Stimulated activated CD8-positive, alpha-beta memory T cell treated with anti-CD3 and anti-CD28 coated beads, Interleukin-2, amount 100 ng/mL, for 1 hour (primary cell): Measurements from ENCODE around the gene BRME1.
A peak's percentile ranks its signal among the peaks of the same experiment; 100 is the strongest.

ENCODE experiments used
- DNase-seq, 2 donors: peaks; one replicate each; pipeline ENCODE4 v3.0.0-alpha.2; 2020; ENCODE audit warnings: low read depth in 2 of 2

The BRME1 gene

DNA sequence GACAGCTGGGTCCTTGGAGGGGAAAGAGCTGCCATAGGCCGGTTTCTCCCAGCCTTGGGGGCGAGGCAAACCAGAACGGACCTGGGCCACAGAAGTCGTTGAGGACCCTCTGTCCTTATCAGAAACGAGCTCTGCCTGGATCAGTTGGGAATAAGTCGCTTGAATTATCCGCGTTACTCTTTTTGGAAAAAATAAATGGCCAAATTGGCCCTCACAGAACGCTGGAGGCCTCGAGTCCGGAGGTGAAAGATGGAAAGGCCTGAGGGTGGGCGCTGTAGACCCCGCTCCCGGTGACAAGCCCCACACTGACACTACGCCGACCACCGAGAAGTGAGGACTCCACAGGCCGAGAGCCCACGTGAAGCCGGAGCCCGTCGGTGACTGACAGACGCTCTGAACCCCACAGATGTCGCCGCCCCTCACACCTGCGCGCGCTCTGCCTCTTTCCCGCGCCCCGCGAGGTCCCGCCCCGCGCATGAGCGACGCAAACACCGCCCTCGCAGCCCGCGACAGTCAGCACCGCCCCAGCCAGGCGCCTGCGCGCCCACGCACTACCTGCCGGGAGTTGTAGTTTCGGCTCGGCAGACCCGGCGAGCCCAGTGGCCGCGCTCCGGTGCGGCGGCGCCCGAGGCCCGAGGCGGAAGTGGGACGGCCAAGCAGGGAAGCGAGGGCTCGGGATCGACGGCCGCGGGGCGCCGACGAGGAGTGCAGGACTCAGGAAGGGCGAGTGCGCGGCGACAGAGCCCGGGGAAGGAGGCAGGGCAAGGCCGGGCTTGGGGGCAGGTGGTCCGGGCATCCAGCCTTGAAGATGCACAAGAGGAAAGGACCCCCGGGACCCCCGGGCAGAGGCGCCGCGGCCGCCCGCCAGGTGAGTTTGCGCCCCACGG, at the start of gene BRME1, which contains the start of gene CC2D1A:
BRME1 (minus strand) TSS at position 484 of the 887 bp plus-strand sequence. CDS start 1,225 bp downstream, outside the sequence.
CC2D1A (plus strand) TSS at position 568 of the 887 bp plus-strand sequence; CDS start at position 809, 241 bp downstream.
- peak; percentile 84 to 91 for DNase-seq

DNA sequence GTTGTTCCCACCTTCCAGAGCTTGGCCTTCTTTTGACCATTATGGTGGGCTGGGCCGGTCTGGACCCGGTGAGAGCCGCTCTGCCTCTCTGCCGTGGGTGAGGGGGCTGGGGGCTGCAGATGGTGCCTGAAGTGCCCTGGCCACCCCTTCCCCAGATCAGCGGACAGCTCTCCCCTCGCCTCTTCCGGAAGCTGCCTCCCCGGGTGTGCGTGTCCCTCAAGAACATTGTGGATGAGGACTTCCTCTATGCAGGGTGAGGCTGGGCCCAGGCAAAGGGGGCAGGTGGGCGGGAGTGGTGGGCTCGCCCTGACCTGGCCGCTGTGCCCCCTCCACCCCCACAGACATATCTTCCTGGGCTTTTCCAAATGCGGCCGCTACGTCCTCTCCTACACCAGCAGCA, 48.3 kb upstream of the BRME1 start:
- DNase-seq, result no peak

DNA sequence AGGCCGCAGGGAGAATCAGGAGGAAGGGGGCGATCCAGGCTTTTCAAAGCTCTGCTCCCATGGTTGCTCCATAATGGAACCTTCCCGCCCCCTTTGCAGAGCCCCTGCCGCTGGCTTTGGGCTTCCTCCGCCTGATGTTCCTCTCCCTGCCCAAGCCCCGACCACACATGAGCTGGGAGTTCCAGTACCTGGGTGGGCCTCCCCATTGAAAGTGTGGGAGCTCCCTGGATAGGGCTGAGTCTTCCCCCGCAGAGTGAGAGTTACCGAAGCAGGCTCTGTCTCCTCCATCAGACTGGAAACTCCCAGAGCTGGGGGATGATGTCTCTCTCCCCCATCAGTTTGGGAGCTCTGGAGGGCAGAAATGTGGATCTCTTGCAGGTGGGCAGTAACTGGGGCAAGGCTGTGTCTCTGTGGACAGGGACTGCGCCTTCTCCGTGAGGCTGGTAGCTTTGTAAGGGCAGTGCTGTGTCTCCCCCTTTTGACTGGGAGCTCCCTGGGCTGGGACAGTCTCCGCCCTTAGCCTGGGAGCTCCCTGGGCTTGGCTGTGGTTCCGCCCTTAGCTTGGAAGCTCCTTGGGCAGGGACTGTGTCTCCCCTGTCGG, 47.1 kb upstream of the BRME1 start:
- DNase-seq, result no peak

DNA sequence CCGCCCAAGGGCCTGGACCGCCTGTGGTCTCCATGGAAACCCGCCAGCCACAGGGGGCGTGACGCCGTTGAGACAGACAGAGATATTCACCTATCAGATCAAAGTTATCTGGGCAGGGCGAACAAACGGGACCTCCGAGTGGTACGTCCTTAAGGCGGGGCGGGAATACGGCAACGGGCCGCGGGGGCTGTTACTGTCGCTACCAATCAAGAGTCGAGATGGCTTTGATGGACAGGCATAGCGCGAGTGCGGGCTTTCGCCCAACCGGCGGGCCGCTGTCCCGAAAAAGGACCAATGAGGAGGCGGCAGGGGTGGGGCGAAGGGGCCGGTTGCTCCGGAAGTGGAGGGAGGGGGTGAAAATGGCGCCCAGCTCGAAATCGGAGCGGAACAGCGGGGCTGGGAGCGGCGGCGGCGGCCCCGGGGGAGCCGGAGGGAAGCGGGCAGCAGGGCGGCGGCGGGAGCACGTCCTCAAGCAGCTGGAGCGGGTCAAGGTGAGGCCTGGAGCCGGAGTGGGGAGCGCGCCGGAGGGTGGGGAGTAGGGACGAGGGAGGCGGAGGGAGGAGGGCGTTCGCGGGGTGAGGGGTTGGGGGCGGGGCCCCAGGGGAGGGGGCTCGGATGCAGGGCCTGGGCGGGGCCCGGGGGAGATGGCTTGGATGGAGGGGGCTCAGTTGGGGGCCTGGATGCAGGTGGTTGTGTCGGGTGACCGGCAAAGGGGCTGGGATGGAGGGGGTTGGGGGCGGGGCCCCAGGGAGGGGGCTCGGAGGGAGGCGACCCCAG, 46.4 kb upstream of the BRME1 start, which contains the start of gene DCAF15:
DCAF15 (plus strand) TSS at position 356 of the 777 bp plus-strand sequence; CDS start at position 360, 4 bp downstream.
- peak; percentile 96 to 98 for DNase-seq

DNA sequence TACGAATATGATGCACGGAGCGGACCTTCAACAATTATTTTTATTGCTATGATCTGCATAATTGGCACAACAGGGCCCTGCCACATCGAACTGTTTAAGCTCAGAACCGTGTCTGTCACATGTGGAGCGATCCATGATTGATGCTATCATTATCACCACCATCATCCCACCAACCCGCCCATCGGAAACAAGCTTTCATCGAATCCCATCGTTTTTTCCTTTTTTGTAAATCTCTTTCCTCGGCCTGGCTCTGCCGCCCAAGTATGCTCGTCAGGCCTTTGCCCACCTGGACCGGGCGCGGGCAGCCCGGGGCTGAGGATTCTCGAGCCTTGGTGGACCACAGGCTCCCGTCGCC, 45.9 kb upstream of the BRME1 start:
- no peak for DNase-seq

DNA sequence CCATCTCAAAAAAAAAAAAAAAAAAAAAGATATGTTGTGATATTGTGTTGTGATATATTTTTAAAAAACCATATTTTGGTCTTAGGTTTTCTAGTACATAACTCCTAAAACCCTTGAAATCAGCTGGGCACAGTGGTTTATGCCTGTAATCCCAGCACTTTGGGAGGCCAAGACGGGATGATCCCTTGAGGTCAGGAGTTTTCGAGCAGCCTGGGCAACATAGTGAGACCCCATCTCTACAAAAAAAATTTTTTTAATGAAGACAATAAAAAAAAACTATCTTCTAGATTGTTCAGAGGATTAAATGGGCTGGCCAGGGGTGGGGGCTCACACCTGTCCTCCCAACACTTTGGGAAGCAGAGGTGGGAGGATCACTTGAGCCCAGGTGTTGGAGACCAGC, 45.1 kb upstream of the BRME1 start:
- DNase-seq, result no peak

DNA sequence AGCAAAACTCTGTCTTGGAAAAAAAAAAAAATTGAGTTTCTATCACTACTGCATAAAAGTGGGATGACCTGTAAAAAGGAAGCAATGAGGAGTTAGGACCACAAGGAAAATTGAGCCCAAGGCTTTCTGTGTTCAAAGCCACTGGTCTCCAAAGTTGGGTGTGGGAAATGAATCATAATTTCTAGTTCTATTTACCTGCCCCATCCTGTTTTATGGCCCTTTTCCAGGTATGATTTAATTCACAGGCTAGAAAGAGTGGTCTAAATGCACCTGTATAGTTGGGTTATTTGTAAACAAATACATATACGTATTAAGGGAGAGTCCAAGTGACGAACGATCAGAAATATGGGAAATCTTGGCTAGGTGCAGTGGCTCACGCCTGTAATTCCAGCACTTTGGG, 40.5 kb upstream of the BRME1 start:
- DNase-seq, result no peak

DNA sequence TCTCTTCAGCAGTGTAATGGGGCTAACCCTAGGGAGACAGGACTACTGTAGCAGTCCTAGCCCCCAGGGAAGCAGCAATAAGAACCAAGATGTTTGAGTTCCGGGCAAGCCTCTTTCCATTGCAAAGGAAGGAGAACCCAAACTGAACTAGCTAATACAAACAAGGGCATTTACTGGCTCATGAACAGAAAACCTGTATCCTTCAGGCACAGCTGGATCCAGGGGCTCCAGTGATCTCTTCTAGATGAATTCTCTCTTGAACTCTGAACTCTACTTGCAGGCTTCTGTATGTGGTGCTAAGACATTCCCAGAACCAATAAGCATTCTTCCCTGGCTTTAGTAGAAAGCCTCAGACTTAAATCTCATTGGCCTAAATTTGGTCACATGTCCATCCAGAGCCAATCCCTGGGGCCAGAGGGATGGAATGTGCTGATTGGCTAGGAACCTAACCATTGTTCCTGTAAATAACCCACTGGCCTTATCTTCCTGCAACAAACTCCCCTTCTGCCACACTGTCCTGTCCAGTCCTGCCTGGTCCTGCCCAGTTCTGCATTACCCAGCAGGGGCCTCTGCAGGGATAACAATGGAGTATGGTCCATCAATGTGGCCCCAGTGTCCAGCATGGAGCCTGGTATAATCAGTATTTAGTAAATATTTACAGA, 36.2 kb upstream of the BRME1 start:
- DNase-seq, result no peak

DNA sequence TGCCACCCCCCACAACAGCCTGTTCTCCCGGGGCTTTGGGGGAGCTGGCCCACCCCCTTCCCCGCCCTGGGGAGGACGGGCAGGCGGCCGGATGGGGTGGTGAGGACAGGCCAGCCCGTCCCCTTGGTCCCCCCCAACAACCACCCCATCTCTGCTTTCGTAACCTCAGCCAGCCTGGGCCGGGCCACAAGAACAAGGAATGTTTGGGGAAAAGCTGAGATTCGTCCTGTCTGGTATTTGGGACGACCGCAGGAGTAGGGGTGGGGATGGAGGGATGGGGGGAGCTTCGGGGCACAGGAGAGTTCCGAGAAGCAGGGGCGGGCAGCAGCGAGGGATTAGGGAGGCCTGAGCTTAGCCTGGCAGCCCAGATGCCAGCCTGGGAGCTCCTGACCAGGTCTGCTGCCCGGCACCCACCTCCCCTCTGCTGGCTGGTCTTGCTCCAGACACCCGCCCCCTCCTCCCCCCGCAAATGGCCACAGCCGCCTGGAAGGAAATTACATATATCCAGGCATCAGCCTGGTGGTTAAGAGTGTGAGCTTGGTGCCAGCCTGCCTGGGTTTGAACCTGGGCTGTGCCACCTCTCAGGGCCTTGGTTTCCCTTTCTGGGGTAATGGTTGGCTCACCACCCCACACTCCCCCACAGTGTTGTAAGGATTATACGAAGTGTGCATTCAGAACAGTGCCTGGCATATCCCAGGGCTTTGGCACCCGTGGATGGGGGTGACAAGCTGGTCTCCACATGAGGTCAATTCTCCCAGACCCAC, 32.6 kb upstream of the BRME1 start, which contains the start of gene PODNL1:
PODNL1 (minus strand) TSS at position 117 of the 764 bp plus-strand sequence. CDS start 236 bp downstream, outside the sequence.
- DNase-seq, result no peak

DNA sequence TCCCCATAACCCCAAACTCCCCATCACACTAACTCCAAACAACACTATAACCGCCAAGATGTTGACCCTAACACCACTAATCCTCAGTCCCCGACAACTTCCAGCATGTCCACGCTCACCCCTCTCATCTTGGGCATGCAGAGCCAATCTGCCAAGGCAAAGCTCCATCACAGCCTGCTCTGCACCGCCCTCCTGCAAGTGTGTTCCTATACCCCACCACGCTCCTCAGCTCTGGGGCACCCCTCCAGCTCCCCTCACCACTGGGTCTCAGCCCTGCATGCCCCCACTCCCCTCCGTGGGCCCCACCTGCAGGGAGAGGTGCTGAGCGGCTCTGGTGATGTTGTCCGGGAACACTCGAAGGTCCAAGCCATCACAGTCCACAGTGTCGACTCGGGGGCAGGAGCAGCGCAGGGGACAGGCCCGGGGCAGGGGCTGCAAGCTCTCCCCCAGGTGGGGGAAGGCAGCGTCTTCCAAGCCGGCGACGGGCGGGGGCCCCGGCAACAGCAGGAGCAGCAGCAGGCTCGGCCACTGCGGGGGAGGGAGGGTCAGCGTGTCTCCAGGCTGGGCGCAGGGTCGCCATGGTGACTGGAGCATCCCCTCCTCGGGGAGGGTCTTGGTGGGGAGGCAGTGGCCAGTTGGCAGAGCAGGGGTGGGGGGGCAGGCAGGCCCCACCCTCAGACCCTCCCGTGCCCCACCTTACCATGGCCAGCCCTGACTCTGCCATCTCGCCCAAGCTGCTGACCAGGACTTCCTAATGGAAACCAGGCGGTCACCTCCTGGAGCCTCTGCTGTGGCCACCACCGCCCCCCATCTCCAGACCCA, 31.8 kb upstream of the BRME1 start:
- DNase-seq, result no peak

DNA sequence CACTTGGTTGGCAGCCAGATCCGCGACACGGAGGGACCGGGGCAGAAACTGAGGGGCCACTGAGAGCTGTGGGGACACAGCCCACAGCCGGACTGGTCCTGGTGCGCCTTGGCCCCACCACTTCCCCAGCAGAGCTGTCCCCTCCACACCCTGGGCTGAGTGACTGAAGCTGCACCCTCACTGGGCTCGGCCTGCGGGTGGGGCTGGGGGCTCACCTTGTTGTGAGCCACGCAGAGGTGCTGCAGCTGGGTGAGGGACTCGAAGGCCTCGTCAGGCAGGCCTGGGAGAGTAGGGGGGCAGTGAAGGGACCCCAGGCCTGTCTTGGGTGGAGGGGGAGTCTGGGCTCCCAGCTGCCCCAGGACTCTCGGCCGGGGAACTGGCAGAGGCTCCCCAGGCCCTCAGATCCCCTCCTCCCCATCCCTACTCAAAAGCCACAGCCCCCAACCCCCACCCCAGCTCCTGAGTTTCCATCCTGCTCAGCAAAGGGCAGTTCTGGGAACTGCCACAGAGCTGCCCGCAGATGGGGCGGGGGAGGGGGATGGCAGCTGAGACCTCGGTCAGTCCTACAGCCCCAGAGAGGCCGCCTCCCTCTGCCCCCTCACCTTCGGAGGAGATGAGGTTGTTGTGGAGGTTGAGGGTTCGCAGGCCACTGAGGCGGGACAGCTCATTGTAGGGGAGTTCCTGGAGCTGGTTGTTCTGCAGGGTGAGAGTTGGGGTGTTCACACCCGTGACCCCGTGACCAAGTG, 30.0 kb upstream of the BRME1 start:
- DNase-seq, result no peak

DNA sequence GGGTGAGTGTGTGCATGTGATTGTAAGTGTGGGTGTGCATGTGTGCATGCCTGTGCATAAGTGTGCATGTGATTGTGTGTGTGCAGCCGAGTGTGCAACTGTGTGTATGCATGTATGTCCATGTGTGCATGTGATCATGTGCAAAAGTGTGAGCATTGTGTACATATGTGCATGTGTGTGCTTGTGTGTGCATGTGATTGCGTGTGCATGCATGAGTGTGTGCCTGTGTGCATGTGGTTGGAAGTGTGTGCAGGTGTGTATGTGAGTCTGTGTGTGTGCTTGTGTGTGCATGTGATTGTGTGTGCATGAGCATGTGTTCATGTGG, 28.8 kb upstream of the BRME1 start:
- no peak for DNase-seq

DNA sequence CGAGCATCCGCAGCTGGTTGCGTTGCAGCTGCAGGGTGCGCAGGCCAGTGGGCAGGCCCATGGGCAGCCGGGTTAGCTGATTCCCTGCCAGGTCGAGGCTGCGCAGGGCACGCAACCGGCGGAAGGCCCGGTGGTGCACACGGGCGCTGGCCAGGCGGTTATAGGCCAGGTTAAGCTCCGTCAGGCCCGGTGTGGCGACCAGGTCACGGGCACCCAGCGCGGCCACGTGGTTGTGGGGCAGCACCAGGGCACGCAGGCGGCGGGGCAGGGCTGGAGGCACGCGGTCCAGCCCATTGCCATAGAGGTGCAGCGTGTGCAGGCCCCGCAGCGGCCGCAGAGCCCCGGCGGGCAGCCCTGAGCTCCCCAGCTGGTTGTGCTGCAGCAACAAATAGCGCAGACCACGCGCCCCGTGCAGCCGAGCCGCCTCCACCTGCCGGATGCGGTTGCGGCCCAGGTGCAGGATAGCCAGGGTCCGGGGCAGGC, 27.0 kb upstream of the BRME1 start:
- DNase-seq, result no peak

DNA sequence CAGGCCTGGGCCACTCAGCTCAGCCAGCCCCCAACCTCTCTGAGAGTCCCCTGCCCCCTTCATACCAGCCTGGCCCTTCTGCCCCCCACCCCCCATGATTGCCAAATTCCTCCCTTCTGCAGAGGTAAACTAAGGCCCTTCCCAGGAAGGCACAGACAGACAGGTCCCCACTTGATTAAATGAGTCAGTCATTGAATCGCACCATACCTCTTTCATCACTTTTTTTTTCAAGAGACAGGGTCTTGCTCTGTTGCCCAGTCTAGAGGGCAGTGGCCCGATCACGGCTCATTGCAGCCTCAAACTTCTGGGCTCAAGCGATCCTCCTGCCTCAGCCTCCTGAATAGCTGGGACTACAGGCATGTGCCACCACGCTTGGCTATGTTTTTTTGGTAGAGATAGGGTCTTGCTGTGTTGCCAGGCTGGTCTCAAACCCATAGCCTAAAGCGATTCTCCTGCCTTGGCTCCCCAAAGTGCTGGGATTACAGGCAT, 26.3 kb upstream of the BRME1 start:
- no peak for DNase-seq

DNA sequence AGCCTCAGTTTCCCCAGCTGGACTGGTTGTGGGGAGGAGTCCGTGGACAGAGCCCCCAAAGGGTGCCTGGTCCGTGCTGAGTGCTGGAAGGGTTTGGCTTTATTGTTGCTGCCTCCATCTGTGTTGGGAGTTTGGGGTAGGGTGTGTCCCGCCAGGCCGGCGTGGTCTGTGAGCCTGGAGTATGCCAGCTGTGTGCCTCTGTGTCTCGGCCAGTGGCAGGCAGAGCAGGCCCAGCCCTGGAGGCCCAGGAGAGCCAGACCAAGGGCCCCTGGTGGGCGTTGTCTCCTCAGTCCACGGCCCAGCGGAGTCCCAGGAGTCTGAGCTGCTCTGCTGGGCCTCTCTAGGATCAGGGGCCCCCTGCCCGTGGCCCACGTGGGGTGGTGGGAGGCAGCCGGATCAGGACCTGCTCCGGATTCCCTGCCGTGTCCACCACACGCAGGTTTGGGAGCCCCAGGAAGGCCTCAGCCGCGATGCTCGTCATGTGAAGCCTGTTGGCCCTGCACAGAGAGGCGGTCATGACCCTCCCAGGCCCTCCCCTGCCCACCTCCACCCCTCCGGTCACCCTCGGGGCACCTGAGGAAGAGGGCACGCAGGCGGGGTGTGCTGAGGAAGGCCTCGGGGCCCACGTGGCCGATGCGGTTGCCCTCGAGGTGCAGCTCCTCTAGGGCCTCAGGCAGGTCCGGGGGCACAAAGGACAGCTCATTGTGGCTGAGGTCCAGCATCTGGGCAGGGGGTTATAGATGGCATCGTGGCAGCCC, 25.7 kb upstream of the BRME1 start:
- DNase-seq, result no peak

DNA sequence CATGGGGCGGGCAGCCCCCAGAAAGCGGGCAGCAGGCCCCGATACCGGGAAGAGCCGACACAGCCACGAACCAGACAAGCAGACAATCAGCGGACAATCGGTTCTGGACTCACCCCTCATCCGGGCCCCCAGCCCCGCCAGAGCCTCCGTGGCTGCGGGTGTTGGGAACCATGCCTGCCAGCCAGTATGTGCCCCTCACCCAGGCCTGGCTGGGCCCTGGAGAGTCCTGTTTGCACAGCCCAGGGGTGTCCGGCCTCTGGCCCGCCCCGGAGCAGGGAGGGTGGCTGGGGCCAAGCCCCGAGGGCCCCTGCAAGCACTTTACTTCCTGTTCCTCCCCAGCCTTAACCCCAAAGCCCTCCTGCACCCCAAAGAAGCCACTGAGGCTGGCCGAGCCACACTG, 24.5 kb upstream of the BRME1 start:
- DNase-seq, result no peak

DNA sequence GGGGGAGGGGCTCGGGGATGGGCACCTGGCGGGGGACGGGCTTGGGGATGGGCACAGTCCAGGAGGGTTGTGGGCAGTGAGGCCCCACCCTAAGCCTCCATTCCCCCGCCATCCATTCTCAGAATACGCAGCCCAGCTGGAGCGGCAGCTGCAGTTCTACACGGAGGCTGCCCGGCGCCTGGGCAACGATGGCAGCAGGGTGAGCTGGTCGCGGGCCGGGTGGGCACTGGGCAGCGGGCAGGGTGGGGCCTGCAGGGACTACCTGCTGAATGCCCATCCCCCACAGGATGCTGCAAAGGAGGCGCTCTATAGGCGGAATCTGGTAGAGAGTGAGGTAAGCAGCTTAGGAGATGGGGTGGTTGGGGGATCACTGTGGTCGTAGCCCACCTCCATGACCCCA, 24.0 kb upstream of the BRME1 start:
- DNase-seq, result no peak

DNA sequence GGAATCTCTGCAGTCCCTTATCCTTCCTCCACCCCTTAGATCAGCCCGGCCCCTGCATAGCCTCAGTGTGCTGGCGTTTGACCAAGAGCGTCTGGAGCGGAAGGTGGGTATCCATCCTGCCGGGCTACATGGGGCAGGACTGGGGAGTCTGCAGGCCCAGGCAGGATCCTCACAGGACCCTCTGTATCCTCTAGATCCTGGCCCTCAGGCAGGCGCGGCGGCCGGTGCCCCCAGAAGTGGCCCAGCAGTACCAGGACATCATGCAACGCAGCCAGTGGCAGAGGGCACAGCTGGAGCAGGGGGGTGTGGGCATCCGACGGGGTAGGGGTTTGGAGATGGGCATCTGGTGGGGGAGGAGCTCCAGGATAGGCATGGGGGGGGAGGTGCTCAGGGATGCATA, 23.4 kb upstream of the BRME1 start:
- no peak for DNase-seq
